ENCODE results near the gene FAM210A. TPM values are rescaled to one million over a fixed set of nuclear protein-coding genes. Genes with fewer than 3 reads are reported as not detected.
A peak's percentile ranks its signal among the peaks of the same experiment; 100 is the strongest.

The FAM210A gene
- total RNA-seq, 2 experiments from 2014 or later: 25.1 to 30.2 TPM

- ChIA-PET POLR2A (no interaction called here), CTCF (no interaction called here)
- H3K27ac Mint-ChIP-seq: no peak overlapping the region
- DNase-seq (no peak), ATAC-seq (no peak)
- H3K36me3 Mint-ChIP-seq (ENCODE audit: low read depth): peaks cover 4% of the 10 kb centered on the region
- no peaks in the 10 kb centered on the region for H3K9me3 Mint-ChIP-seq (ENCODE audit: insufficient read depth)
- H3K27me3 Mint-ChIP-seq (ENCODE audit: low read depth): no peaks in the 10 kb centered on the region
- H3K4me3 Mint-ChIP-seq: no peak overlapping the region
- no peaks in the 10 kb centered on the region for H3K4me1 Mint-ChIP-seq (ENCODE audit: low read depth)
These were observed 87.4 kb downstream of the FAM210A start for GRCh38 chr18:13638719-13639595.

- H3K27me3 Mint-ChIP-seq (ENCODE audit: low read depth): no peaks in the 10 kb centered on the region
- peaks cover 3% of the 10 kb centered on the region for H3K4me1 Mint-ChIP-seq (ENCODE audit: low read depth)
- no peak overlapping the region for H3K27ac Mint-ChIP-seq
- DNase-seq: no peak
- no peak for ATAC-seq
- no peaks in the 10 kb centered on the region for H3K9me3 Mint-ChIP-seq (ENCODE audit: insufficient read depth)
- peaks cover 24% of the 10 kb centered on the region for H3K36me3 Mint-ChIP-seq (ENCODE audit: low read depth)
- CTCF ChIA-PET: interaction anchor here (1.1 to 7.4 kb wide), 2 partner anchors 75 to 77 kb away, joined by 4 to 88 read pairs; no protein-coding TSS in a partner anchor
- no peak overlapping the region for H3K4me3 Mint-ChIP-seq
- POLR2A ChIA-PET: no interaction called here
These were observed 91.3 kb downstream of the FAM210A start for GRCh38 chr18:13635046-13635445.

GRCh38 chr18:13633700-13634099, 92.7 kb downstream of the FAM210A start:
- POLR2A ChIA-PET: no interaction called here
- Mint-ChIP-seq H3K36me3 (ENCODE audit: low read depth) (peaks cover 26% of the 10 kb centered on the region), H3K27me3 (ENCODE audit: low read depth) (no peaks in the 10 kb centered on the region), H3K9me3 (ENCODE audit: insufficient read depth) (no peaks in the 10 kb centered on the region), H3K27ac (no peak overlapping the region), H3K4me1 (ENCODE audit: low read depth) (peaks cover 16% of the 10 kb centered on the region), H3K4me3 (no peak overlapping the region)
- CTCF ChIA-PET: interaction anchor here (0.6 to 7.4 kb wide), 3 partner anchors 74 to 417 kb away, joined by 3 to 88 read pairs (median 8); no protein-coding TSS in a partner anchor
- ATAC-seq: no peak
- DNase-seq: no peak

GRCh38 chr18:13630716-13631268, 95.6 kb downstream of the FAM210A start:
- CTCF ChIA-PET: interaction anchor here (0.7 to 7.4 kb wide), 3 partner anchors 71 to 696 kb away, joined by 3 to 88 read pairs (median 3); no protein-coding TSS in a partner anchor
- H3K27ac Mint-ChIP-seq: no peak overlapping the region
- H3K27me3 Mint-ChIP-seq (ENCODE audit: low read depth): no peaks in the 10 kb centered on the region
- ATAC-seq (no peak), DNase-seq (no peak)
- H3K36me3 Mint-ChIP-seq (ENCODE audit: low read depth): peaks cover 34% of the 10 kb centered on the region
- POLR2A ChIA-PET: interaction anchor here (0.6 kb wide), 1 partner anchor 147 kb away, joined by 3 read pairs; no protein-coding TSS in a partner anchor
- no peak overlapping the region for H3K4me3 Mint-ChIP-seq
- H3K4me1 Mint-ChIP-seq (ENCODE audit: low read depth): peaks cover 43% of the 10 kb centered on the region
- H3K9me3 Mint-ChIP-seq (ENCODE audit: insufficient read depth): no peaks in the 10 kb centered on the region

GRCh38 chr18:13629841-13630715, 96.3 kb downstream of the FAM210A start:
- Mint-ChIP-seq H3K27ac (peak overlapping the region; percentile 58), H3K27me3 (ENCODE audit: low read depth) (no peaks in the 10 kb centered on the region), H3K36me3 (ENCODE audit: low read depth) (peaks cover 34% of the 10 kb centered on the region), H3K9me3 (ENCODE audit: insufficient read depth) (no peaks in the 10 kb centered on the region), H3K4me1 (ENCODE audit: low read depth) (peaks cover 45% of the 10 kb centered on the region), H3K4me3 (no peak overlapping the region)
- ChIA-PET POLR2A (no interaction called here), CTCF (interaction anchor here (0.7 to 7.4 kb wide), 16 partner anchors 15 to 471 kb away, joined by 3 to 88 read pairs (median 4); no protein-coding TSS in a partner anchor)
- peak; percentile 76 for DNase-seq
- ATAC-seq: peak; percentile 81

GRCh38 chr18:13628211-13628610, 98.1 kb downstream of the FAM210A start:
- no peak overlapping the region for H3K27ac Mint-ChIP-seq
- ChIA-PET CTCF (interaction anchor here (2.5 to 7.4 kb wide), 2 partner anchors 68 to 412 kb away, joined by 26 to 88 read pairs; no protein-coding TSS in a partner anchor), POLR2A (interaction anchor here (1.1 to 1.2 kb wide), 2 partner anchors 14 to 637 kb away, joined by 3 to 4 read pairs; partner anchors contain the start of gene CEP192)
- H3K4me1 Mint-ChIP-seq (ENCODE audit: low read depth): peaks cover 48% of the 10 kb centered on the region
- ATAC-seq (no peak), DNase-seq (no peak)
- H3K9me3 Mint-ChIP-seq (ENCODE audit: insufficient read depth): no peaks in the 10 kb centered on the region
- no peaks in the 10 kb centered on the region for H3K27me3 Mint-ChIP-seq (ENCODE audit: low read depth)
- peaks cover 38% of the 10 kb centered on the region for H3K36me3 Mint-ChIP-seq (ENCODE audit: low read depth)
- no peak overlapping the region for H3K4me3 Mint-ChIP-seq

- Mint-ChIP-seq H3K36me3 (ENCODE audit: low read depth) (peaks cover 40% of the 10 kb centered on the region), H3K27ac (peak overlapping the region; percentile 30), H3K4me1 (ENCODE audit: low read depth) (peaks cover 48% of the 10 kb centered on the region), H3K4me3 (no peak overlapping the region), H3K9me3 (ENCODE audit: insufficient read depth) (no peaks in the 10 kb centered on the region), H3K27me3 (ENCODE audit: low read depth) (no peaks in the 10 kb centered on the region)
- CTCF ChIA-PET: interaction anchor here (2.5 to 7.4 kb wide), 2 partner anchors 68 to 411 kb away, joined by 26 to 88 read pairs; no protein-coding TSS in a partner anchor
- POLR2A ChIA-PET: interaction anchor here (1.2 kb wide), 1 partner anchor 14 kb away, joined by 3 read pairs; no protein-coding TSS in a partner anchor
- ATAC-seq (no peak), DNase-seq (no peak)
These were observed 98.7 kb downstream of the FAM210A start for GRCh38 chr18:13627639-13628038.

GRCh38 chr18:13626544-13626908, 99.8 kb downstream of the FAM210A start:
- ChIA-PET POLR2A (interaction anchor here (1.0 kb wide), 1 partner anchor 81 kb away, joined by 4 read pairs; no protein-coding TSS in a partner anchor), CTCF (interaction anchor here (1.0 to 1.2 kb wide), 3 partner anchors 14 to 411 kb away, joined by 3 to 5 read pairs (median 3); no protein-coding TSS in a partner anchor)
- no peaks in the 10 kb centered on the region for H3K9me3 Mint-ChIP-seq (ENCODE audit: insufficient read depth)
- peak overlapping the region; percentile 39 for H3K27ac Mint-ChIP-seq
- H3K4me1 Mint-ChIP-seq (ENCODE audit: low read depth): peaks cover 48% of the 10 kb centered on the region
- DNase-seq: no peak
- H3K36me3 Mint-ChIP-seq (ENCODE audit: low read depth): peaks cover 31% of the 10 kb centered on the region
- no peak for ATAC-seq
- H3K27me3 Mint-ChIP-seq (ENCODE audit: low read depth): no peaks in the 10 kb centered on the region
- H3K4me3 Mint-ChIP-seq: no peak overlapping the region

- no peak for DNase-seq
- no peaks in the 10 kb centered on the region for H3K9me3 Mint-ChIP-seq (ENCODE audit: insufficient read depth)
- no peaks in the 10 kb centered on the region for H3K27me3 Mint-ChIP-seq (ENCODE audit: low read depth)
- peaks cover 26% of the 10 kb centered on the region for H3K36me3 Mint-ChIP-seq (ENCODE audit: low read depth)
- peak overlapping the region; percentile 60 for H3K27ac Mint-ChIP-seq
- H3K4me3 Mint-ChIP-seq: no peak overlapping the region
- CTCF ChIA-PET: interaction anchor here (1.0 to 1.2 kb wide), 3 partner anchors 14 to 410 kb away, joined by 3 to 5 read pairs (median 3); no protein-coding TSS in a partner anchor
- no peak for ATAC-seq
- peaks cover 48% of the 10 kb centered on the region for H3K4me1 Mint-ChIP-seq (ENCODE audit: low read depth)
- POLR2A ChIA-PET: interaction anchor here (1.0 kb wide), 1 partner anchor 82 kb away, joined by 4 read pairs; no protein-coding TSS in a partner anchor
These were observed 100.4 kb downstream of the FAM210A start for GRCh38 chr18:13625843-13626543.

GRCh38 chr18:13625355-13625754, 101.0 kb downstream of the FAM210A start:
- Mint-ChIP-seq H3K27ac (peak overlapping the region; percentile 0), H3K4me1 (ENCODE audit: low read depth) (peaks cover 49% of the 10 kb centered on the region), H3K27me3 (ENCODE audit: low read depth) (no peaks in the 10 kb centered on the region), H3K36me3 (ENCODE audit: low read depth) (peaks cover 24% of the 10 kb centered on the region), H3K9me3 (ENCODE audit: insufficient read depth) (no peaks in the 10 kb centered on the region), H3K4me3 (no peak overlapping the region)
- ATAC-seq: no peak
- ChIA-PET POLR2A (no interaction called here), CTCF (no interaction called here)
- DNase-seq: no peak

All from activated CD8-positive, alpha-beta T cell treated with anti-CD3 and anti-CD28 coated beads, Interleukin-2, amount 10 ng/mL, durations not matched to agents 7 days and 5 days (primary cell).